Measurements from ENCODE around the gene SHKBP1.

The SHKBP1 gene

GRCh38 chr19:40594657-40595091, 18.0 kb downstream of the SHKBP1 start (continued):
- peak; percentile 47; the same call in 1 of the 2 replicates for TF ChIP-seq PATZ1 (tag by site-specific recombination; IDR thresholded peaks at IDR 0.05)
- TF ChIP-seq AEBP2 (tag by site-specific recombination; IDR thresholded peaks at IDR 0.05; ENCODE audit: borderline replicate concordance), result no peak
- no peak for TF ChIP-seq ZNF549 (tag by site-specific recombination; IDR thresholded peaks at IDR 0.05)
- TF ChIP-seq, protein P1, sequence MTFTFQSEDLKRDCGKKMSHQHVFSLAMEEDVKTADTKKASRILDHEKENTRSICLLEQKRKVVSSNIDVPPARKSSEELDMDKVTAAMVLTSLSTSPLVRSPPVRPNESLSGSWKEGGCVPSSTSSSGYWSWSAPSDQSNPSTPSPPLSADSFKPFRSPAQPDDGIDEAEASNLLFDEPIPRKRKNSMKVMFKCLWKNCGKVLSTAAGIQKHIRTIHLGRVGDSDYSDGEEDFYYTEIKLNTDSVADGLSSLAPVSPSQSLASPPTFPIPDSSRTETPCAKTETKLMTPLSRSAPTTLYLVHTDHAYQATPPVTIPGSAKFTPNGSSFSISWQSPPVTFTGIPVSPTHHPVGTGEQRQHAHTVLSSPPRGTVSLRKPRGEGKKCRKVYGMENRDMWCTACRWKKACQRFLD (tag by site-specific recombination; IDR thresholded peaks at IDR 0.05), result no peak
- no peak for TF ChIP-seq ZNF146 (tag by site-specific recombination; IDR thresholded peaks at IDR 0.05)
- TF ChIP-seq, protein P2, sequence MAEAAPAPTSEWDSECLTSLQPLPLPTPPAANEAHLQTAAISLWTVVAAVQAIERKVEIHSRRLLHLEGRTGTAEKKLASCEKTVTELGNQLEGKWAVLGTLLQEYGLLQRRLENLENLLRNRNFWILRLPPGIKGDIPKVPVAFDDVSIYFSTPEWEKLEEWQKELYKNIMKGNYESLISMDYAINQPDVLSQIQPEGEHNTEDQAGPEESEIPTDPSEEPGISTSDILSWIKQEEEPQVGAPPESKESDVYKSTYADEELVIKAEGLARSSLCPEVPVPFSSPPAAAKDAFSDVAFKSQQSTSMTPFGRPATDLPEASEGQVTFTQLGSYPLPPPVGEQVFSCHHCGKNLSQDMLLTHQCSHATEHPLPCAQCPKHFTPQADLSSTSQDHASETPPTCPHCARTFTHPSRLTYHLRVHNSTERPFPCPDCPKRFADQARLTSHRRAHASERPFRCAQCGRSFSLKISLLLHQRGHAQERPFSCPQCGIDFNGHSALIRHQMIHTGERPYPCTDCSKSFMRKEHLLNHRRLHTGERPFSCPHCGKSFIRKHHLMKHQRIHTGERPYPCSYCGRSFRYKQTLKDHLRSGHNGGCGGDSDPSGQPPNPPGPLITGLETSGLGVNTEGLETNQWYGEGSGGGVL (tag by site-specific recombination; IDR thresholded peaks at IDR 0.05), result peak; percentile 70; the same call in 1 of the 2 replicates
- 0 out of 2 replicates have a peak, but pooled peaks have one; percentile 20 for TF ChIP-seq ZNF24 (tag by site-specific recombination; IDR thresholded peaks at IDR 0.05)
- peak; percentile 44 for TF ChIP-seq SP2 (tag by site-specific recombination; IDR thresholded peaks at IDR 0.05)
- TF ChIP-seq EGR2 (tag by site-specific recombination; IDR thresholded peaks at IDR 0.05; ENCODE audit: low read depth), result peak; percentile 97
- TF ChIP-seq ZIC2 (tag by site-specific recombination; IDR thresholded peaks at IDR 0.05), result no peak
- TF ChIP-seq ZNF37A (tag by site-specific recombination; IDR thresholded peaks at IDR 0.05), result no peak
- TF ChIP-seq PRDM4 (tag by site-specific recombination; IDR thresholded peaks at IDR 0.05), result no peak
- TF ChIP-seq ZNF155 (tag by site-specific recombination; IDR thresholded peaks at IDR 0.05), result no peak
- no peak for TF ChIP-seq ZNF266 (tag by site-specific recombination; IDR thresholded peaks at IDR 0.05; ENCODE audit: low read depth)
- peak; percentile 45; the same call in 1 of the 2 replicates for TF ChIP-seq GLIS2 (tag by site-specific recombination; IDR thresholded peaks at IDR 0.05)
- TF ChIP-seq ZNF555 (tag by site-specific recombination; conservative IDR thresholded peaks at IDR 0.05), result no peak
- no peak for TF ChIP-seq ZFP37 (tag by site-specific recombination; IDR thresholded peaks at IDR 0.05)
- TF ChIP-seq, protein P3, sequence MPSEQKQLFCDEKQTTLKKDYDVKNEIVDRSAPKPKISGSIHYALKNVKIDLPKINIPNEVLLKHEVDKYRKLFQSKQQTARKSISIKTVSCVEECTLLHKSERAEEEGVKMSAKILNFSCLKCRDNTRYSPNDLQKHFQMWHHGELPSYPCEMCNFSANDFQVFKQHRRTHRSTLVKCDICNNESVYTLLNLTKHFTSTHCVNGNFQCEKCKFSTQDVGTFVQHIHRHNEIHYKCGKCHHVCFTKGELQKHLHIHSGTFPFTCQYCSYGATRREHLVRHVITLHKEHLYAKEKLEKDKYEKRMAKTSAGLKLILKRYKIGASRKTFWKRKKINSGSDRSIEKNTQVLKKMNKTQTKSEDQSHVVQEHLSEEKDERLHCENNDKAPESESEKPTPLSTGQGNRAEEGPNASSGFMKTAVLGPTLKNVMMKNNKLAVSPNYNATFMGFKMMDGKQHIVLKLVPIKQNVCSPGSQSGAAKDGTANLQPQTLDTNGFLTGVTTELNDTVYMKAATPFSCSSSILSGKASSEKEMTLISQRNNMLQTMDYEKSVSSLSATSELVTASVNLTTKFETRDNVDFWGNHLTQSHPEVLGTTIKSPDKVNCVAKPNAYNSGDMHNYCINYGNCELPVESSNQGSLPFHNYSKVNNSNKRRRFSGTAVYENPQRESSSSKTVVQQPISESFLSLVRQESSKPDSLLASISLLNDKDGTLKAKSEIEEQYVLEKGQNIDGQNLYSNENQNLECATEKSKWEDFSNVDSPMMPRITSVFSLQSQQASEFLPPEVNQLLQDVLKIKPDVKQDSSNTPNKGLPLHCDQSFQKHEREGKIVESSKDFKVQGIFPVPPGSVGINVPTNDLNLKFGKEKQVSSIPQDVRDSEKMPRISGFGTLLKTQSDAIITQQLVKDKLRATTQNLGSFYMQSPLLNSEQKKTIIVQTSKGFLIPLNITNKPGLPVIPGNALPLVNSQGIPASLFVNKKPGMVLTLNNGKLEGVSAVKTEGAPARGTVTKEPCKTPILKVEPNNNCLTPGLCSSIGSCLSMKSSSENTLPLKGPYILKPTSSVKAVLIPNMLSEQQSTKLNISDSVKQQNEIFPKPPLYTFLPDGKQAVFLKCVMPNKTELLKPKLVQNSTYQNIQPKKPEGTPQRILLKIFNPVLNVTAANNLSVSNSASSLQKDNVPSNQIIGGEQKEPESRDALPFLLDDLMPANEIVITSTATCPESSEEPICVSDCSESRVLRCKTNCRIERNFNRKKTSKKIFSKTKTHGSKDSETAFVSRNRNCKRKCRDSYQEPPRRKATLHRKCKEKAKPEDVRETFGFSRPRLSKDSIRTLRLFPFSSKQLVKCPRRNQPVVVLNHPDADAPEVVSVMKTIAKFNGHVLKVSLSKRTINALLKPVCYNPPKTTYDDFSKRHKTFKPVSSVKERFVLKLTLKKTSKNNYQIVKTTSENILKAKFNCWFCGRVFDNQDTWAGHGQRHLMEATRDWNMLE (tag by site-specific recombination; conservative IDR thresholded peaks at IDR 0.05; ENCODE audit: low read depth), result no peak
- no peak for TF ChIP-seq ZNF747 (tag by site-specific recombination; IDR thresholded peaks at IDR 0.05)
- TF ChIP-seq ZNF621 (tag by site-specific recombination; IDR thresholded peaks at IDR 0.05), result no peak
- TF ChIP-seq ZNF133 (tag by site-specific recombination; IDR thresholded peaks at IDR 0.05), result no peak
- no peak for TF ChIP-seq ZNF654 (tag by site-specific recombination; IDR thresholded peaks at IDR 0.05; ENCODE audit: low read depth)
- TF ChIP-seq ZNF449 (tag by site-specific recombination; IDR thresholded peaks at IDR 0.05), result no peak
- TF ChIP-seq ZNF600 (tag by site-specific recombination; IDR thresholded peaks at IDR 0.05), result peak; percentile 81
- TF ChIP-seq ZNF660 (tag by site-specific recombination; IDR thresholded peaks at IDR 0.05), result no peak
